MM.1S (cell line): ENCODE measurements around the gene OR10K2.

ENCODE experiments used
- DNase-seq: peaks from one replicate; pipeline ENCODE4 v3.0.0-alpha.2; 2015
- H2AFZ ChIP-seq: fragments of 300-600 bp; sonication (generic); 2 replicates; pipeline ENCODE4 v1.6.0; 2016; ENCODE audit warnings: antibody characterized with exemption, low read length
- H3F3A ChIP-seq: fragments of 300-600 bp; sonication (generic); 2 replicates; pipeline ENCODE4 v1.6.1; 2016; ENCODE audit warnings: mild to moderate bottlenecking, antibody characterized with exemption, low read length, moderate library complexity, mixed read lengths; ENCODE audit not compliant: insufficient read depth
- H3K27ac ChIP-seq: fragments of 300-600 bp; sonication (generic); 2 replicates; pipeline ENCODE4 v1.5.1; 2016; ENCODE audit warnings: mild to moderate bottlenecking, low read length
- H3K27me3 ChIP-seq: fragments of 300-600 bp; sonication (generic); replicated peaks from 2 replicates; pipeline ENCODE4 v1.6.0; 2016; ENCODE audit warnings: low read length; ENCODE audit not compliant: insufficient read depth
- H3K36me3 ChIP-seq: fragments of 300-600 bp; sonication (generic); replicated peaks from 2 replicates; pipeline ENCODE4 v1.6.1; 2016; ENCODE audit warnings: mild to moderate bottlenecking, low read length, mixed read lengths; ENCODE audit not compliant: insufficient read depth
- H3K4me1 ChIP-seq: fragments of 300-600 bp; sonication (generic); 2 replicates; pipeline ENCODE4 v1.6.1; 2016; ENCODE audit warnings: low read length, mixed read lengths
- H3K4me2 ChIP-seq: fragments of 300-600 bp; sonication (generic); 2 replicates; pipeline ENCODE4 v1.6.0; 2016; ENCODE audit warnings: low read depth, low read length
- H3K4me3 ChIP-seq: fragments of 300-600 bp; sonication (generic); 2 replicates; pipeline ENCODE4 v1.5.1; 2016; ENCODE audit warnings: low read length, mixed read lengths
- H3K79me2 ChIP-seq: fragments of 300-600 bp; sonication (generic); 2 replicates; pipeline ENCODE4 v1.6.1; 2016; ENCODE audit warnings: mixed run types, low read length, mixed read lengths
- H3K9ac ChIP-seq: fragments of 300-600 bp; sonication (generic); 2 replicates; pipeline ENCODE4 v1.6.1; 2016; ENCODE audit warnings: low read length, mixed read lengths
- H3K9me2 ChIP-seq: fragments of 300-600 bp; sonication (generic); replicated peaks from 2 replicates; pipeline ENCODE4 v1.6.1; 2016; ENCODE audit warnings: mild to moderate bottlenecking, low read length, mixed read lengths; ENCODE audit not compliant: insufficient read depth
- H3K9me3 ChIP-seq: fragments of 300-600 bp; sonication (generic); replicated peaks from 2 replicates; pipeline ENCODE4 v1.6.1; 2016; ENCODE audit warnings: mild to moderate bottlenecking, low read length, mixed read lengths; ENCODE audit not compliant: insufficient read depth
- H4K20me1 ChIP-seq: fragments of 300-600 bp; sonication (generic); 2 replicates; pipeline ENCODE4 v1.6.1; 2016; ENCODE audit warnings: mild to moderate bottlenecking, low read length, moderate library complexity, mixed read lengths; ENCODE audit not compliant: insufficient read depth
- CTCF ChIP-seq: fragments of 300-600 bp; sonication (generic); IDR thresholded peaks from 2 replicates; pipeline ENCODE4 v1.5.1; 2016; ENCODE audit warnings: antibody characterized with exemption, low read length, mixed read lengths
- EZH2 ChIP-seq: fragments of 300-600 bp; sonication (generic); optimal IDR thresholded peaks from 2 replicates; pipeline ENCODE3; 2017; ENCODE audit warnings: low read depth, mild to moderate bottlenecking, antibody characterized with exemption, low read length, mixed read lengths
- EZH2phosphoT487 ChIP-seq: fragments of 300-600 bp; sonication (generic); IDR thresholded peaks from 2 replicates; pipeline ENCODE4 v1.6.1; 2018; ENCODE audit warnings: antibody characterized with exemption, low read length

Gene OR10K2

GRCh38 chr1:158422212-158422611, 3.8 kb downstream of the OR10K2 start:
- Histone ChIP-seq H3K79me2 (no peaks in the 10 kb centered on the region), H3K36me3 (no peaks in the 10 kb centered on the region), H4K20me1 (no peaks in the 10 kb centered on the region), H3K4me2 (no peak overlapping the region), H3K9me2 (no peaks in the 10 kb centered on the region), H3K9ac (no peak overlapping the region), H3K27ac (no peak overlapping the region), H3K4me1 (no peaks in the 10 kb centered on the region), H3K9me3 (no peaks in the 10 kb centered on the region), H2AFZ (no peak overlapping the region), H3F3A (no peaks in the 10 kb centered on the region), H3K4me3 (no peak overlapping the region), H3K27me3 (no peaks in the 10 kb centered on the region)
- no peak for DNase-seq
- TF ChIP-seq EZH2 (no peak), CTCF (no peak), EZH2phosphoT487 (no peak)

DNA sequence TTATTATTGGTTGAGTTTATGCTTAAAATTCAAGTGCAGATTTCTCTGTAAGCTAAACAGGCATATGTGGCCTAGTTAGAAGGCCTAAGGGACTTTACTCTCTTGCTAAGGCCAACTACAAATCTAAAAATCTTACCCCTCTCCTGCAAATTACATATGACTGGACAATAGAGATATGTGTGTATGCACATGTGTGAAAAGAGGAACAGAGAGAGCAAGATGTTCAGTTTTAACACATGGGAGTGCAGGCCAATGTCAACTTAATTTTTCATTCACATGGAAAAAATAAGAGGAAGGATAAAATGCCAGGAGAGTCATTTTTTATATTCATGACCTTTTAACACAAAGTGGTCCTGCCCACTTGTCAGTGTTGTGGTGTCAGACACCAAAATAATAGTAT, 8.5 kb downstream of the OR10K2 start:
- no peaks in the 10 kb centered on the region for H3K79me2 ChIP-seq
- no peaks in the 10 kb centered on the region for H3K4me1 ChIP-seq
- no peaks in the 10 kb centered on the region for H3F3A ChIP-seq
- no peak for DNase-seq
- no peak overlapping the region for H3K9ac ChIP-seq
- H3K9me2 ChIP-seq: no peaks in the 10 kb centered on the region
- TF ChIP-seq CTCF (no peak), EZH2 (no peak), EZH2phosphoT487 (no peak)
- H3K4me3 ChIP-seq: no peak overlapping the region
- no peaks in the 10 kb centered on the region for H3K36me3 ChIP-seq
- H3K9me3 ChIP-seq: no peaks in the 10 kb centered on the region
- no peak overlapping the region for H2AFZ ChIP-seq
- H3K4me2 ChIP-seq: no peak overlapping the region
- H3K27ac ChIP-seq: no peak overlapping the region
- no peaks in the 10 kb centered on the region for H4K20me1 ChIP-seq
- no peaks in the 10 kb centered on the region for H3K27me3 ChIP-seq

DNA sequence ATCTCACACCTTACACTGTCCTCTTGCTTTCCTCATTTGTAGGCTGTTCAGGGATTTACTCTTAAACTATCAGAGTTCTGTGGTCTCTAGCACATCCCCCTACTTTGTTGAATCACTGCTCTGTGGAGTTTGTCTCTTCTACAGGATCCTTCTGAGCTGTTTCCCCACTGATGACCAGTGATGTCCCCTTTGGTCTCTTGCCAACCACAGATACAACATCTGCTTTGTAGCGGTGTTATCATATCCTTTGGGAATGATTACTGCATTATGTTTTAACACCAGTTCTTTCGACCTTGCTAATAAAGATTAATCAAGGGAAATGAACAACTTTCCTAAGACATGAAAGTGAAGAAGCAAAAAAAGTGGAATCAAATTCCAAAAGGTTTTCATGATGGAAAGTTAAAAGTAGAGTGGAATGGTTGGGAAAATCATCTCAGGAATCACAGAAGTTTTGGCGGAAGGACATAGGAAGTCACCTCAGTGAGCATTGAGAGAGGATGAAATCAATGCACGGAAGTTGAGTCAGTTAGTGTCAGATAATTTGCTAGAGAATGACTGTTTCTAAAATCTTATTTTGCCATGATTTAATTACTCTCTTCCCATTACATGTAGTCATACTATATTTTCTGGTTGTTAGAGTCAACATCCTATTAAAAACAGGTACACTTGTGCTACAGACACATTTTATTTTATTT, 11.2 kb downstream of the OR10K2 start:
- H3K9me2 ChIP-seq: no peaks in the 10 kb centered on the region
- H3F3A ChIP-seq: no peaks in the 10 kb centered on the region
- no peaks in the 10 kb centered on the region for H3K4me1 ChIP-seq
- H2AFZ ChIP-seq: no peak overlapping the region
- H3K27ac ChIP-seq: no peak overlapping the region
- no peak for DNase-seq
- no peaks in the 10 kb centered on the region for H3K9me3 ChIP-seq
- TF ChIP-seq EZH2phosphoT487: no peak
- no peak for TF ChIP-seq CTCF
- no peak for TF ChIP-seq EZH2
- H4K20me1 ChIP-seq: no peaks in the 10 kb centered on the region
- no peaks in the 10 kb centered on the region for H3K79me2 ChIP-seq
- no peaks in the 10 kb centered on the region for H3K36me3 ChIP-seq
- no peak overlapping the region for H3K4me3 ChIP-seq
- H3K4me2 ChIP-seq: no peak overlapping the region
- H3K27me3 ChIP-seq: no peaks in the 10 kb centered on the region
- no peak overlapping the region for H3K9ac ChIP-seq
